ENCODE data around the gene TAF1L.

Gene TAF1L

GRCh38 chr9:32590898-32591297 lies 44.6 kb downstream of the TAF1L start:
- DNase-seq (ENCODE audit: low spot score) = no peak

GRCh38 chr9:32590476-32590875 lies 45.0 kb downstream of the TAF1L start:
- DNase-seq (ENCODE audit: low spot score) = no peak

DNA sequence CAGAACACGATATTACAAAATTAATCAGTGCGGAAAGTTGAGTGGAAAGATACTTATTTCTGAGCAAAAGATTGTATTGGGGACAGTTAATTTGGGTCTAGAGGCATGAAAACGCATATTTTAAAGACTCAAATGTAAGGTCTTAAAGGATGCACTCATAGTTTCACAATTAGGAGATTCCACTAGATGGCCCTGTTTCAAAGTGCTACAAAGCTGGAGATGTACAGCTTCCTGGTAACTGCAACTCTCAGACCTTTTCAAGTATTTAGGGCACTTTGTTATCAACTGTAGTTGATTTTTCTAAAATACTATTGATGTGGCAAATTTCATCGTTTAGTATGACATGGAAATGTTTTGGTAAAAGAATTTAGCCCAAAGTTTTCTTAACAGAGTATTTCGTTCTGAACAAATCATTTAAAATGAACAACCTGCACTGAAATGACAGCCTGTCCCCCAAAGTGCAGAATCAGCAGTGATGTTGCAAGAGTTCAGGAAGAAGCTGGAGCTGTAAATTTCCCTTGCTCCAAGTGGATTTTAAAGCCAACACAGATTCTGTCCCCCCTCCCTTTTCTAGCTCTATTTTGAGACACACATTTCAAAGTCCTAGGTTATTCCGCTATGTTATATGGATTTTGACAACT lies 46.3 kb downstream of the TAF1L start:
- DNase-seq (ENCODE audit: low spot score) = peak; percentile 28

GRCh38 chr9:32587901-32588300 lies 47.6 kb downstream of the TAF1L start:
- no peak for DNase-seq (ENCODE audit: low spot score)

DNA sequence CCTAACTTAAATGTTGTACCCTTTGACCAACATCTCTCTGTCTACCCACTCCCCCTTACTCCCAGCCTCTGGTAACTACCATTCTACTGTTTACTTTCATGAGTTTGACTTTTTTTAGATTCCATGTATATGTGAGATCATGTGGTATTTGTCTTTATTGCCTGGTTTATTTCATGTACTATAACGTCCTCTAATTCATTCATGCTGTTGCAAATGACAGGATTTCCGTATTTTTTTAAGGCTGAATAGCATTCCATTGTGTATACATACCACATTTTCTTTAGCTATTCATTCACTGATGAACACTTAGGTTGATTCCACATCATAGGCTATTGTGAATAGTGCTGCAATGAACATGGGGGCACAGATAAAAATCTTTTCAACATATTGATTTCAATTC lies 50.7 kb downstream of the TAF1L start:
- DNase-seq (ENCODE audit: low spot score) = no peak

GRCh38 chr9:32581512-32582143 lies 53.8 kb downstream of the TAF1L start:
- peak; percentile 47 for DNase-seq (ENCODE audit: low spot score)

- no peak for DNase-seq (ENCODE audit: low spot score)
Measured at GRCh38 chr9:32580631-32581300, 54.7 kb downstream of the TAF1L start.

- DNase-seq (ENCODE audit: low spot score) = peak; percentile 73
Measured at GRCh38 chr9:32579706-32580331, 55.6 kb downstream of the TAF1L start.
